Brain microvascular endothelial cell (primary cell): ENCODE results near the gene RHOBTB3.

Experiments used
- DNase-seq: peaks from one replicate; pipeline ENCODE4 v3.0.0-alpha.2; 2020
- H3K27ac ChIP-seq: fragments of 250-450 bp; sonication (Bioruptor Pico); 2 replicates; pipeline ENCODE4 v1.5.1; 2020; ENCODE audit warnings: mild to moderate bottlenecking, moderate library complexity
- H3K27me3 ChIP-seq: fragments of 250-450 bp; sonication (Bioruptor Pico); replicated peaks from 2 replicates; pipeline ENCODE4 v1.5.1; 2020; ENCODE audit warnings: mild to moderate bottlenecking
- H3K36me3 ChIP-seq: fragments of 250-450 bp; sonication (Bioruptor Pico); replicated peaks from 2 replicates; pipeline ENCODE4 v1.5.1; 2020; ENCODE audit warnings: mild to moderate bottlenecking
- H3K4me3 ChIP-seq: 2 replicates; pipeline ENCODE4 v1.5.1; 2011; ENCODE audit warnings: low read depth, mild to moderate bottlenecking, control low read depth, low read length, moderate library complexity
- CTCF ChIP-seq: IDR thresholded peaks from 2 replicates; pipeline ENCODE4 v1.5.1; 2011; ENCODE audit warnings: low read depth, mild to moderate bottlenecking, moderate library complexity, low read length, control low read depth, inconsistent platforms; ENCODE audit errors: missing control alignments
- in situ Hi-C: cut with HindIII; loops from 2 replicates; pipeline ENCODE4 v1.10.0; 2017; ENCODE audit warnings: low sequenced_read_pairs, low pct_ligation_motif_present

Gene RHOBTB3

GRCh38 chr5:95730011-95730700, 980 bp upstream of the RHOBTB3 start:
- Histone ChIP-seq H3K27ac (peak overlapping the region; percentile 89), H3K27me3 (no peaks in the 10 kb centered on the region), H3K4me3 (peak overlapping the region; percentile 90), H3K36me3 (no peaks in the 10 kb centered on the region)
- no peak for TF ChIP-seq CTCF
- DNase-seq = no peak
- in situ Hi-C loops = no loop called here

GRCh38 chr5:95731571-95732554, 727 bp downstream of the RHOBTB3 start:
- peak; percentile 31 for DNase-seq
- Histone ChIP-seq H3K36me3 (no peaks in the 10 kb centered on the region), H3K4me3 (peak overlapping the region; percentile 90), H3K27me3 (no peaks in the 10 kb centered on the region), H3K27ac (peak overlapping the region; percentile 89)
- in situ Hi-C loops = no loop called here
- TF ChIP-seq CTCF = no peak

- H3K4me3 ChIP-seq = peak overlapping the region; percentile 90
- no peak overlapping the region for H3K27ac ChIP-seq
- no peak for TF ChIP-seq CTCF
- peaks cover under 1% of the 10 kb centered on the region for H3K36me3 ChIP-seq
- no peak for DNase-seq
- in situ Hi-C loops = no loop called here
- no peaks in the 10 kb centered on the region for H3K27me3 ChIP-seq
These were observed 2.0 kb downstream of the RHOBTB3 start for GRCh38 chr5:95733107-95733665.

DNA sequence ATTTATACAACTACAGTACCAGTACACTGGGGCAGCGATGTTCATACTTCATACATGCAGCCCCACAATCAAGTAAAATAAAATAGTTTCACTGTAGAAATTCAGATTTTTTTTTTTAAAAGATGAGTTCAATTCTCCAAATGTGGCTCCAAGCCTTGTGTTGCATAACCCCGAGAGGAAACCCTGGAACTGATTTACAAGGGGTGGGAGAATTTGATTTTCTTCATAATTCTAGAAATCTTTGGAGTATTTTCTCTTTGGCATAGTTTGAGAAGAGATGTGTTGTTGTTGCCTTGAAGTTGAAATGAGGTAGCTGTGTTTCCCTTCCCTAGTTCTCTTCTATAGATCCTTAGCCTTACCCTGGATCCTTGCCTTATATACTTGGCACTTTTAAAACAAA, 3.1 kb downstream of the RHOBTB3 start:
- no peaks in the 10 kb centered on the region for H3K27me3 ChIP-seq
- no peak for TF ChIP-seq CTCF
- no peak overlapping the region for H3K27ac ChIP-seq
- in situ Hi-C loops = no loop called here
- H3K4me3 ChIP-seq = no peak overlapping the region
- peaks cover 10% of the 10 kb centered on the region for H3K36me3 ChIP-seq
- DNase-seq = no peak

DNA sequence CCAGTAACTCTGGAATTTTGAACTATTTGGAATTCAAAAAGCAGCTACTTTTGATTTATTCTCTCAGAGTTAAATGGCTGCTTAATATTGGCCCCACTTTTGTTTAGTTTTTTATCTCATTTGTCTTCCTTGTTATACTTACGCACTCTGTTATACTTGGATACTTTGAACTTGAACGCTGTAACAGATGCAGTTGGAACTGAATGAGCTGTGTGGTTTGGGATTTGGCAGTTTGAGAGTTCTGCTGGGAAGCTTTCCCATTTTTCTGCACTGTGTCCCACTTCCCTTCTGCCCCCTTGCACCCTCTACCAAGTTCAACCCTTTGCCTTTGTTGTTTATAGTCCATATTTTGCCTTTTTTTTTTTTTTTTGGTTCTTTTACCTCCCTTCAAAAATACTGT, 3.8 kb downstream of the RHOBTB3 start:
- DNase-seq = no peak
- H3K27ac ChIP-seq = no peak overlapping the region
- TF ChIP-seq CTCF = no peak
- H3K27me3 ChIP-seq = no peaks in the 10 kb centered on the region
- in situ Hi-C loops = no loop called here
- H3K36me3 ChIP-seq = peaks cover 16% of the 10 kb centered on the region
- no peak overlapping the region for H3K4me3 ChIP-seq
